Osteocyte (in vitro differentiated cells): ENCODE data around the gene SRSF11. TPM values are rescaled to one million over a fixed set of nuclear protein-coding genes. Genes with fewer than 3 reads are reported as not detected.
A peak's percentile ranks its signal among the peaks of the same experiment; 100 is the strongest.

Experiments
- DNase-seq: peaks from one replicate; pipeline ENCODE4 v3.0.0; 2021; ENCODE audit warnings: mixed read lengths; ENCODE audit not compliant: unreplicated experiment; ENCODE audit errors: extremely low spot score
- H3K27ac Mint-ChIP-seq: one replicate; pipeline ENCODE4 v1.8.0; 2021; ENCODE audit warnings: mild to moderate bottlenecking, mixed read lengths; ENCODE audit not compliant: unreplicated experiment
- H3K27me3 Mint-ChIP-seq: one replicate; pipeline ENCODE4 v1.8.0; 2021; ENCODE audit warnings: mixed read lengths; ENCODE audit not compliant: unreplicated experiment
- H3K36me3 Mint-ChIP-seq: one replicate; pipeline ENCODE4 v1.8.0; 2021; ENCODE audit warnings: mixed read lengths; ENCODE audit not compliant: unreplicated experiment
- H3K4me1 Mint-ChIP-seq: one replicate; pipeline ENCODE4 v1.8.0; 2021; ENCODE audit warnings: mixed read lengths; ENCODE audit not compliant: unreplicated experiment
- H3K4me3 Mint-ChIP-seq: one replicate; pipeline ENCODE4 v1.8.0; 2021; ENCODE audit warnings: mild to moderate bottlenecking, moderate library complexity, mixed read lengths; ENCODE audit not compliant: unreplicated experiment
- H3K9me3 Mint-ChIP-seq: one replicate; pipeline ENCODE4 v1.8.0; 2021; ENCODE audit warnings: mixed read lengths; ENCODE audit not compliant: unreplicated experiment
- CTCF ChIP-seq: fragments of 200-600 bp; sonication (generic); IDR thresholded peaks from 2 replicates; pipeline ENCODE4 v1.5.0; 2021; ENCODE audit warnings: antibody characterized with exemption, mild to moderate bottlenecking, moderate library complexity
- total RNA-seq: library from RNA; stranded (reverse); gene quantifications from 2 replicates; pipeline ENCODE4 v1.2.1, GENCODE V29; 2021

Gene SRSF11
- total RNA-seq, 1 donor from 2014 or later: 214 TPM

- peak overlapping the region; percentile 95 for H3K27ac Mint-ChIP-seq
- H3K4me3 Mint-ChIP-seq: peak overlapping the region; percentile 88
Observed at GRCh38 chr1:70220517-70221237, 503 bp upstream of the SRSF11 start.

GRCh38 chr1:70222716-70223235 is 1.6 kb downstream of the SRSF11 start:
- Mint-ChIP-seq H3K9me3 (no peaks in the 10 kb centered on the region), H3K4me3 (peak overlapping the region; percentile 88), H3K27me3 (no peaks in the 10 kb centered on the region), H3K4me1 (peaks cover 51% of the 10 kb centered on the region), H3K27ac (peak overlapping the region; percentile 95), H3K36me3 (peaks cover 26% of the 10 kb centered on the region)
- no peak for TF ChIP-seq CTCF
- DNase-seq: no peak

More at GRCh38 chr1:70220517-70221237, 503 bp upstream of the SRSF11 start:
- Mint-ChIP-seq H3K9me3 (no peaks in the 10 kb centered on the region), H3K27me3 (no peaks in the 10 kb centered on the region), H3K36me3 (peaks cover 35% of the 10 kb centered on the region), H3K4me1 (peaks cover 35% of the 10 kb centered on the region)
- no peak for DNase-seq
- no peak for TF ChIP-seq CTCF

- no peak overlapping the region for H3K4me3 Mint-ChIP-seq
- H3K36me3 Mint-ChIP-seq: peaks cover 40% of the 10 kb centered on the region
- H3K27me3 Mint-ChIP-seq: no peaks in the 10 kb centered on the region
- peaks cover 52% of the 10 kb centered on the region for H3K4me1 Mint-ChIP-seq
- no peak overlapping the region for H3K27ac Mint-ChIP-seq
- no peaks in the 10 kb centered on the region for H3K9me3 Mint-ChIP-seq
- DNase-seq: no peak
- TF ChIP-seq CTCF: no peak
Observed at GRCh38 chr1:70224954-70225353, 3.8 kb downstream of the SRSF11 start.

- TF ChIP-seq CTCF: no peak
- DNase-seq: no peak
- peak overlapping the region; percentile 35 for H3K27ac Mint-ChIP-seq
- no peaks in the 10 kb centered on the region for H3K27me3 Mint-ChIP-seq
- no peak overlapping the region for H3K4me3 Mint-ChIP-seq
- peaks cover 52% of the 10 kb centered on the region for H3K36me3 Mint-ChIP-seq
- H3K4me1 Mint-ChIP-seq: peaks cover 42% of the 10 kb centered on the region
- H3K9me3 Mint-ChIP-seq: no peaks in the 10 kb centered on the region
Observed at GRCh38 chr1:70227439-70227838, 6.3 kb downstream of the SRSF11 start.

GRCh38 chr1:70228670-70229069 is 7.5 kb downstream of the SRSF11 start:
- Mint-ChIP-seq H3K4me3 (no peak overlapping the region), H3K36me3 (peaks cover 47% of the 10 kb centered on the region), H3K9me3 (no peaks in the 10 kb centered on the region), H3K27me3 (no peaks in the 10 kb centered on the region), H3K27ac (no peak overlapping the region), H3K4me1 (peaks cover 30% of the 10 kb centered on the region)
- DNase-seq: no peak
- TF ChIP-seq CTCF: no peak
